HTR-8/SVneo (cell line): Measurements from ENCODE around the gene TBC1D12.
"Not testable (repeated sequence)": the region's sequence is repeated elsewhere in the genome, so short reads cannot be mapped to it uniquely, and the experiment has no call there.

Source experiments
- DNase-seq: peaks from one replicate; pipeline ENCODE4 v3.0.0; 2011; ENCODE audit warnings: low spot score, mixed read lengths; ENCODE audit not compliant: insufficient read length
- FAIRE-seq: peaks from 2 replicates; lab custom pipeline; 2011; peaks lifted over from hg19 to GRCh38; lab: Jason Lieb, UNC

Gene TBC1D12

GRCh38 chr10:94402204-94402842, at the start of gene TBC1D12:
Gene TBC1D12, plus strand, starts transcription at chr10:94402541. Its CDS starts 73 bp downstream, at chr10:94402614.
- DNase-seq (peak; percentile 92), FAIRE-seq (peak; percentile 84)

GRCh38 chr10:94353336-94353735, 49.0 kb upstream of the TBC1D12 start:
- FAIRE-seq = no peak
- DNase-seq = no peak

GRCh38 chr10:94355841-94356240, 46.5 kb upstream of the TBC1D12 start:
- DNase-seq (no peak), FAIRE-seq (no peak)

- DNase-seq = no peak
- FAIRE-seq = no peak
Observed at GRCh38 chr10:94357193-94357592, 45.1 kb upstream of the TBC1D12 start.

- DNase-seq (peak; percentile 87), FAIRE-seq (peak; percentile 75)
Observed at GRCh38 chr10:94358480-94358879, 43.9 kb upstream of the TBC1D12 start.

GRCh38 chr10:94361171-94361794, 41.1 kb upstream of the TBC1D12 start:
- DNase-seq (no peak), FAIRE-seq (no peak)

GRCh38 chr10:94362360-94363250, 39.7 kb upstream of the TBC1D12 start, which contains the start of gene NOC3L:
Gene NOC3L, minus strand, starts transcription at chr10:94362939. Its CDS starts 101 bp downstream, at chr10:94362838.
- FAIRE-seq (peak; percentile 95), DNase-seq (peak; percentile 93)

- FAIRE-seq (no peak), DNase-seq (no peak)
Observed at GRCh38 chr10:94363251-94363565, 39.1 kb upstream of the TBC1D12 start.

GRCh38 chr10:94364482-94364881, 37.9 kb upstream of the TBC1D12 start:
- FAIRE-seq (no peak), DNase-seq (no peak)

- FAIRE-seq = no peak
- DNase-seq = no peak
Observed at GRCh38 chr10:94366382-94366781, 36.0 kb upstream of the TBC1D12 start.

- no peak for FAIRE-seq
Observed at GRCh38 chr10:94370501-94370900, 31.8 kb upstream of the TBC1D12 start.

GRCh38 chr10:94375374-94375773, 27.0 kb upstream of the TBC1D12 start:
- FAIRE-seq = no peak

More at GRCh38 chr10:94370501-94370900, 31.8 kb upstream of the TBC1D12 start:
- no peak for DNase-seq

GRCh38 chr10:94376865-94377264, 25.5 kb upstream of the TBC1D12 start:
- no peak for DNase-seq
- no peak for FAIRE-seq

More at GRCh38 chr10:94375374-94375773, 27.0 kb upstream of the TBC1D12 start:
- DNase-seq = no peak

GRCh38 chr10:94383530-94383929, 18.8 kb upstream of the TBC1D12 start:
- no peak for FAIRE-seq

GRCh38 chr10:94385733-94386132, 16.6 kb upstream of the TBC1D12 start:
- FAIRE-seq, DNase-seq: not testable (repeated sequence)

More at GRCh38 chr10:94383530-94383929, 18.8 kb upstream of the TBC1D12 start:
- no peak for DNase-seq

GRCh38 chr10:94392117-94392516, 10.2 kb upstream of the TBC1D12 start:
- not testable (repeated sequence) for DNase-seq, FAIRE-seq

- DNase-seq (peak; percentile 77), FAIRE-seq (peak; percentile 73)
Observed at GRCh38 chr10:94397549-94398370, 4.6 kb upstream of the TBC1D12 start.

GRCh38 chr10:94398762-94399161, 3.6 kb upstream of the TBC1D12 start:
- FAIRE-seq = no peak
- no peak for DNase-seq

GRCh38 chr10:94402843-94403379, 570 bp downstream of the TBC1D12 start:
- FAIRE-seq (no peak), DNase-seq (no peak)
